Esophagus squamous epithelium (tissue), 5 donors: Measurements from ENCODE around the gene SCIMP. TPM values are rescaled to one million over a fixed set of nuclear protein-coding genes. Genes with fewer than 3 reads are reported as not detected.
"Not testable (repeated sequence)": the region's sequence is repeated elsewhere in the genome, so short reads cannot be mapped to it uniquely, and the experiment has no call there.

Experiments used
- DNase-seq: peaks from one replicate; lab custom pipeline; 2025; lab: John Stamatoyannopoulos, UW
- H3K27ac ChIP-seq, 4 donors: fragments of 200-600 bp; sonication (generic); one replicate each; pipeline ENCODE4 v1.5.1; 2016 to 2019; ENCODE audit warnings: mild to moderate bottlenecking in 1 of 4
- H3K27me3 ChIP-seq, 4 donors: fragments of 200-600 bp; sonication (generic); 1 replicate in 3 of 4; 2 replicates in 1 of 4; pipeline versions ENCODE4 v1.5.1 to v1.6.0; 2017 to 2021; ENCODE audit warnings: antibody characterized with exemption in 1 of 4
- H3K36me3 ChIP-seq, 3 donors: fragments of 200-600 bp; sonication (generic); one replicate each; pipeline ENCODE4 v1.5.1; 2016 to 2019
- H3K4me1 ChIP-seq, 3 donors: fragments of 200-600 bp; sonication (generic); one replicate each; pipeline ENCODE4 v1.5.1; 2017 to 2019
- H3K4me3 ChIP-seq, 4 donors: fragments of 200-600 bp; sonication (generic); 1 replicate in 3 of 4; 2 replicates in 1 of 4; pipeline ENCODE4 v1.5.1; 2016 to 2019; ENCODE audit warnings: mild to moderate bottlenecking in 2 of 4, moderate library complexity in 1 of 4
- H3K9me3 ChIP-seq, 3 donors: fragments of 200-600 bp; sonication (generic); one replicate each; pipeline ENCODE4 v1.5.1; 2016 to 2019
- POLR2A ChIP-seq, 4 donors: fragments of 450-650 bp; IDR thresholded peaks; one replicate each; pipeline ENCODE4 v1.6.1; 2017; ENCODE audit warnings: antibody characterized with exemption in 4 of 4, mild to moderate bottlenecking in 4 of 4, moderate library complexity in 3 of 4
- WGBS, 2 donors: methylation state at CpG; one replicate each; pipeline ENCODE4 v1.1.5; 2018; 5-methylcytosine and 5-hydroxymethylcytosine counted together
- intact Hi-C: fragments of 100-400 bp; cut with DNase I; formaldehyde crosslinking; loops from one replicate; pipeline ENCODE4 v1.15.0; 2022
- total RNA-seq, 4 donors: library from RNA; depleted of rRNA; stranded (reverse); fragments of >200 nt; gene quantifications; one replicate each; pipeline ENCODE4 v1.1.0, GENCODE V29; 2016
- TF ChIP-seq, protein P1 (sequence below), 6 experiments: fragments of 450-650 bp in 4 of 6; fragments of 200-600 bp in 2 of 6; sonication (generic) in 2 of 6; IDR thresholded peaks; one replicate each; pipeline ENCODE4 v1.5.1; 2016 to 2019; ENCODE audit warnings: antibody characterized with exemption in 6 of 6, mild to moderate bottlenecking in 4 of 6, moderate library complexity in 4 of 6
- donor health status: DM: yes; HTN: yes; CAD: no.

The SCIMP gene
- total RNA-seq, 4 donors from 2014 or later: 0.45 to 3.7 (median 1.2) TPM

DNA sequence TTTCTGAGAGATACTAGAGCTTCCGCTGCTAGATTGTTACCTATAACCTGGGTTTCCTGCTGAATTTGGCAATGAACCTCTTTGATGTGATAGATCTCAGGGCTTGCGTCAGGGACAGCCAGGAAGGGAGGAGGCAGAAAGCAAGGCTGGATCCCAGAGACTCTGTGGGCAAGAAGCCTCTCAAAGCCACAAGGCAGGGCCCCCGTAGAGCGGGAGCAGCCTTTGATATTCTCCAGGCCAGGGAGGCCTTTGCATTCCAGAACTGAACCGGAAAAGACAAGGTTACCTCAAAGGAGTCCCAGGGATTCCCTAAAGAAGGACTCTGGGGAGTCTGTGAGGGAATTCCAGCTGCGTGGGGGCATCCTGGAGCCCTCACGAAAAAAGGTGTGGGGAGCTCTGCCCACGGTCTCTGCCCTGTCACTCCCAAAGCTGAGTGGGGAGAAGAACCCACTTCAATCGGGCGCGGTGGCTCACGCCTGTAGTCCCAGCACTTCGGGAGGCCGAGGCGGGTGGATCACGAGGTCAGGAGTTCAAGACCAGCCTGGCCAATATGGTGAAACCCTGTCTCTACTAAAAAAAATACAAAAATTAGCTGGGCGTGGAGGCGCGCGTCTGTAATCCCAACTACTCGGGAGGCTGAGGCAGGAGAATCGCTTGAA is 14.3 kb upstream of the SCIMP start:
- Histone ChIP-seq H3K4me3 (no peak overlapping the region), H3K36me3 (no peaks in the 10 kb centered on the region), H3K27me3 (peaks cover 0 to 4% (median 0%) of the 10 kb centered on the region in 4 donors), H3K9me3 (no peaks in the 10 kb centered on the region), H3K27ac (no peak overlapping the region), H3K4me1 (no peaks in the 10 kb centered on the region)
- DNase-seq: no peak
- 72 to 73% methylated on average over 20 to 22 of the region's 22 CpGs for WGBS, 2 donors
- TF ChIP-seq, protein P1, sequence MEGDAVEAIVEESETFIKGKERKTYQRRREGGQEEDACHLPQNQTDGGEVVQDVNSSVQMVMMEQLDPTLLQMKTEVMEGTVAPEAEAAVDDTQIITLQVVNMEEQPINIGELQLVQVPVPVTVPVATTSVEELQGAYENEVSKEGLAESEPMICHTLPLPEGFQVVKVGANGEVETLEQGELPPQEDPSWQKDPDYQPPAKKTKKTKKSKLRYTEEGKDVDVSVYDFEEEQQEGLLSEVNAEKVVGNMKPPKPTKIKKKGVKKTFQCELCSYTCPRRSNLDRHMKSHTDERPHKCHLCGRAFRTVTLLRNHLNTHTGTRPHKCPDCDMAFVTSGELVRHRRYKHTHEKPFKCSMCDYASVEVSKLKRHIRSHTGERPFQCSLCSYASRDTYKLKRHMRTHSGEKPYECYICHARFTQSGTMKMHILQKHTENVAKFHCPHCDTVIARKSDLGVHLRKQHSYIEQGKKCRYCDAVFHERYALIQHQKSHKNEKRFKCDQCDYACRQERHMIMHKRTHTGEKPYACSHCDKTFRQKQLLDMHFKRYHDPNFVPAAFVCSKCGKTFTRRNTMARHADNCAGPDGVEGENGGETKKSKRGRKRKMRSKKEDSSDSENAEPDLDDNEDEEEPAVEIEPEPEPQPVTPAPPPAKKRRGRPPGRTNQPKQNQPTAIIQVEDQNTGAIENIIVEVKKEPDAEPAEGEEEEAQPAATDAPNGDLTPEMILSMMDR (IDR thresholded peaks at IDR 0.05): no peak
- TF ChIP-seq POLR2A (IDR thresholded peaks at IDR 0.05): no peak
- intact Hi-C loops: no loop called here

- intact Hi-C loops: no loop called here
- Histone ChIP-seq H3K27me3 (peaks cover 0 to 4% (median 0%) of the 10 kb centered on the region in 4 donors), H3K4me1 (no peaks in the 10 kb centered on the region), H3K9me3 (no peaks in the 10 kb centered on the region), H3K36me3 (no peaks in the 10 kb centered on the region), H3K27ac (no peak overlapping the region), H3K4me3 (no peak overlapping the region)
- 87 to 88% methylated on average over 8 of the region's 8 CpGs for WGBS, 2 donors
- TF ChIP-seq, protein P1 (IDR thresholded peaks at IDR 0.05): no peak
- TF ChIP-seq POLR2A (IDR thresholded peaks at IDR 0.05): no peak
- no peak for DNase-seq
Measured at GRCh38 chr17:5247621-5248020, 13.0 kb upstream of the SCIMP start.

GRCh38 chr17:5241861-5242671 is 7.4 kb upstream of the SCIMP start:
- intact Hi-C loops: no loop called here
- no peak for DNase-seq
- Histone ChIP-seq H3K36me3 (no peaks in the 10 kb centered on the region), H3K27ac (peak overlapping the region in 3 of 4 donors; percentile 65 to 75 (median 74)), H3K4me3 (no peak overlapping the region), H3K4me1 (peaks cover 0 to 9% (median 0%) of the 10 kb centered on the region in 3 donors), H3K9me3 (peaks cover 0 to 13% (median 3%) of the 10 kb centered on the region in 3 donors), H3K27me3 (no peaks in the 10 kb centered on the region)
- no peak for TF ChIP-seq POLR2A (IDR thresholded peaks at IDR 0.05)
- TF ChIP-seq, protein P1 (IDR thresholded peaks at IDR 0.05): peak in 1 of 6 experiments; percentile 6
- WGBS, 2 donors: 17 to 34% methylated on average over 9 of the region's 10 CpGs

GRCh38 chr17:5239769-5240168 is 5.1 kb upstream of the SCIMP start:
- H3K27me3 ChIP-seq, H3K4me3 ChIP-seq, intact Hi-C loops, H3K4me1 ChIP-seq, DNase-seq, H3K36me3 ChIP-seq: not testable (repeated sequence)
- peak overlapping the region; percentile 43 to 75 (median 58) for H3K27ac ChIP-seq
- H3K9me3 ChIP-seq: peaks cover 0 to 13% (median 3%) of the 10 kb centered on the region in 3 donors
- 78 to 80% methylated on average over 4 to 5 of the region's 7 CpGs for WGBS, 2 donors

DNA sequence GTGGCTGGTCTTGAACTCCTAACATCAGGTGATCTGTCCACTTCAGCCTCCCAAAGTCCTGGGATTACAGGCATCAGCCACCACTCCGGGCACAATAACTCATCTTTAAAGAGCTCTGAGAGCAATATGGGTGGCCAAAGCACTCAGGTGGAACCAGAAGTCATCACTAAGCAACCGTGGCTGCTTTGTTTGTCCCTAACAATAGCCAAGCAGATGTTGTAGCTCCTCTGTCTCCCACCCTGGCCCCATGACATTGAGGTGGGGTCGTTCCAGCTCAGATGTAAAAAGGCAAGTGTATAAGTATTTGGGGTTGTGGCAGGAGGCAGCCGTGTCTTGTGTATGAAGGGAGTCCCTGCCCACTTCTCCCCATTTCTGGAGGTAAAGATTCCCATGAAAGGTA is 3.7 kb upstream of the SCIMP start:
- Histone ChIP-seq H3K9me3 (peaks cover 0 to 13% (median 3%) of the 10 kb centered on the region in 3 donors), H3K4me1 (peaks cover 0 to 9% (median 0%) of the 10 kb centered on the region in 3 donors), H3K36me3 (peaks cover 0 to 9% (median 0%) of the 10 kb centered on the region in 3 donors), H3K27ac (no peak overlapping the region), H3K4me3 (no peak overlapping the region), H3K27me3 (no peaks in the 10 kb centered on the region)
- TF ChIP-seq, protein P1 (IDR thresholded peaks at IDR 0.05): no peak
- no peak for TF ChIP-seq POLR2A (IDR thresholded peaks at IDR 0.05)
- DNase-seq: no peak
- 36 to 50% methylated on average over 2 to 3 of the region's 4 CpGs for WGBS, 2 donors
- intact Hi-C loops: no loop called here
